Esophagus (tissue), 2 donors: ENCODE results near the gene A4GNT. TPM values are rescaled to one million over a fixed set of nuclear protein-coding genes. Genes with fewer than 3 reads are reported as not detected.

Source experiments
- H3K27ac ChIP-seq, 2 donors: one replicate each; pipeline ENCODE4 v1.5.1; 2013; ENCODE audit warnings: low read depth in 2 of 2, mild to moderate bottlenecking in 2 of 2, inconsistent platforms in 1 of 2, low read length in 1 of 2, moderate library complexity in 1 of 2
- H3K27me3 ChIP-seq, 2 donors: one replicate each; pipeline ENCODE4 v1.6.1; 2013; ENCODE audit warnings: low read length in 2 of 2, control low read depth in 1 of 2, mild to moderate bottlenecking in 1 of 2; ENCODE audit not compliant: insufficient read depth in 2 of 2, control insufficient read depth in 1 of 2
- H3K36me3 ChIP-seq, 2 donors: one replicate each; pipeline ENCODE4 v1.6.1; 2013; ENCODE audit warnings: low read length in 1 of 2; ENCODE audit not compliant: control insufficient read depth in 2 of 2, insufficient read depth in 2 of 2
- H3K4me1 ChIP-seq, 2 donors: one replicate each; pipeline ENCODE4 v1.6.1; 2013; ENCODE audit warnings: low read length in 1 of 2; ENCODE audit not compliant: control insufficient read depth in 2 of 2, insufficient read depth in 2 of 2
- H3K4me3 ChIP-seq, 2 donors: one replicate each; pipeline ENCODE4 v1.5.1; 2013; ENCODE audit warnings: low read length in 2 of 2, mild to moderate bottlenecking in 2 of 2, low read depth in 1 of 2, moderate library complexity in 1 of 2
- H3K9me3 ChIP-seq, 2 donors: one replicate each; pipeline ENCODE4 v1.6.1; 2013; ENCODE audit warnings: mild to moderate bottlenecking in 2 of 2, low read depth in 1 of 2, low read length in 1 of 2, moderate library complexity in 1 of 2; ENCODE audit not compliant: control insufficient read depth in 2 of 2, insufficient read depth in 1 of 2
- WGBS, 2 donors: extraction: QIAGEN DNeasy Blood & Tissue Kit; methylation state at CpG; one replicate each; pipeline ENCODE4 v1.1.7; 2013; 5-methylcytosine and 5-hydroxymethylcytosine counted together
- polyA plus RNA-seq, 2 donors: library from polyadenylated mRNA; stranded (reverse); fragments of 200-250 nt; gene quantifications; one replicate each; pipeline ENCODE4 v1.2.3, GENCODE V29; 2013
- donor health status: healthy with polysubstance abuse.
- donor health status: Bipolar disorder and iron deficiency.

The A4GNT gene
- polyA plus RNA-seq, 2 donors = not detected

DNA sequence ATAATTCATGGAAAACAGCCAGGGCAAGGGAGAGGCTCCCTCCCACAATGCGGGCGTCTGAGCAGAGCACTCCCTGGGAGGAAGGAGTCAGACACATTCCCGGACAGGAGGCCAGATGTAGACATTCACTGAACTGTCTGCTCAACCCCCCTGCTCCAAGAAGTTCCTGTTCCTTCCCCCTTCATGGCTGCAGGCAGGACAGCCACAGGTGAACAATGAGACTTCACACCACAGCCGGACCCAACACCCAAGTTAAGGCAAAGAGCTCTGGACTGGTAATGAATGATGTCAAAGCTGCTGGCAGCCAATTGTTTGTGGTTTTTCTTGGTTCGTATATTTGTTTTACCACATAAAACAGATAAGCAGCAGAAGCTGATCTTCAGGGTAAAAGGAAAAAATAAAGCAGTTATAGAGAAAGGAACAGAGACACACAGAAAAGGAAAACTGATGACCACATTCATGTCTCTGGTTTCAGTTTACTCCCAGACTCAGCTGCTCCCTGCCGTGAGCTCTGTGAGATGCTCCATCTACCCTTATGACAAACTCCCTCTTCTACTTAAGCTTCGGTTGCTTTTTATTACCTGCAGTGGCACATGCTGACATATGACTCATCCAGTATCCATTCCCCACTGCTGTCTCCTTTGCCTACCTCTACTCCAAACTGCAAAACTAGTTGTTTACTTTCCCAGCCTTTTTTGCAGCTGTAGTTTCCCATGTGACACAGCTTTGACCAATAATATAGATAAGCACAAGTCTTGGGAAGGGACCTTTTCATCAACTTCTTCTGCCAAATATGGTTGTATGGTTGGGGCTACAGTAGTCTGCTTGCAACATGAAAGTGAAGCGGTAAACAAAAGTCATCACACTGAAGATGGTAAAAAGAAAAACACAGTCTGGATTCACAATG, 49.9 kb downstream of the A4GNT start:
- Histone ChIP-seq H3K36me3 (peaks cover 9 to 10% of the 10 kb centered on the region in 2 donors), H3K27ac (peak overlapping the region in 1 of 2 donors; percentile 26), H3K4me3 (no peak overlapping the region), H3K9me3 (peaks cover 2 to 5% of the 10 kb centered on the region in 2 donors), H3K4me1 (peaks cover 0 to 3% of the 10 kb centered on the region in 2 donors), H3K27me3 (no peaks in the 10 kb centered on the region)
- 32 to 40% methylated on average over 8 of the region's 8 CpGs for WGBS, 2 donors

- Histone ChIP-seq H3K4me1 (peaks cover 0 to 3% of the 10 kb centered on the region in 2 donors), H3K9me3 (peaks cover 2 to 3% of the 10 kb centered on the region in 2 donors), H3K36me3 (peaks cover 7 to 13% of the 10 kb centered on the region in 2 donors), H3K4me3 (no peak overlapping the region), H3K27ac (no peak overlapping the region), H3K27me3 (no peaks in the 10 kb centered on the region)
- WGBS, 2 donors = 64 to 66% methylated on average over 5 of the region's 5 CpGs
Measured at GRCh38 chr3:138081371-138082084, 50.7 kb downstream of the A4GNT start.

DNA sequence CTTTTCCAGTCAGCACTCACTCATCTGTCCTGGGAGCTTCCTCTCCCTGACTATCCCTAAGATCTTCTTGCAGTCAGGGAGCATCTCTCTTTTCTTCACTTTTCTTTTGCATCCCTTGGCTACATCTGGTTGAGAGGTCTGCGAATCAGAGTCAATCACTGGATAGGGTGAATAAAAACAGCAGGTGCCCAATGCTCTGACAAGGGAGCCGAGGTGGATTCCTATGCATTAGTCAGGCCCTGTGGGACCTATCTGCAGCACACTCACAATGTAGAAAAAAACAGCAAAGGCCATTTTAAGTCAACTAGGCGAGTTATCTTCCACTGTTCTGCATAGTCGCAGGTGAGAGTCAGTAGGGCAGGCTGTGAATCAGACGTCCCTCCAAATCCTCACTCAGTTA, 52.3 kb downstream of the A4GNT start:
- Histone ChIP-seq H3K27ac (no peak overlapping the region), H3K4me3 (no peak overlapping the region), H3K27me3 (no peaks in the 10 kb centered on the region), H3K4me1 (peaks cover 0 to 3% of the 10 kb centered on the region in 2 donors), H3K9me3 (peaks cover 0 to 2% of the 10 kb centered on the region in 2 donors), H3K36me3 (peaks cover 6 to 13% of the 10 kb centered on the region in 2 donors)
- WGBS, 2 donors = 89% methylated on average over 5 of the region's 5 CpGs

DNA sequence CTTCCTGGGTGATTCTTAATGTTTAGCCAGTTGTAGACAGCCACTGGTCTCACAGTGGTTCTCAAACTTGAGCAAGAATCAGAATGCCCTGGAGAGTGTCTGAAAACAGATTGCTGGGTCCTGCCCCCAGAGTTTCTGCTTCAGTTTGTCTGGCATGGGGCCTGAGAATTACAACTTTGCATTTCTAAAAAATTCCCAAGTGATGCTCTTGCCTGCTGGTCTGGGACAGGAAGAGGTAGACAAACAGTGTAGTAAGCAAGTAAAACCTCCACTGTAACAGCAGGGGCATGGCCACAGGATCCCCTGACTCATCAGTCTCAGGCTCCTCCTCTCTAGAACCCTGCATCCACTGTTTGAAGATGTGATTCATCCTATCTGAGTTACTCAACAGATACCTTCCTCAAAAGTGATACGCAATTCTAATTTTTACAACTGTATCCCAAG, 53.3 kb downstream of the A4GNT start:
- Histone ChIP-seq H3K27me3 (no peaks in the 10 kb centered on the region), H3K27ac (no peak overlapping the region), H3K9me3 (peaks cover 0 to 2% of the 10 kb centered on the region in 2 donors), H3K4me1 (peaks cover 0 to 3% of the 10 kb centered on the region in 2 donors), H3K4me3 (no peak overlapping the region), H3K36me3 (peaks cover 4 to 13% of the 10 kb centered on the region in 2 donors)
- WGBS, 2 donors = 0% methylated on average over 1 of the region's 1 CpG

DNA sequence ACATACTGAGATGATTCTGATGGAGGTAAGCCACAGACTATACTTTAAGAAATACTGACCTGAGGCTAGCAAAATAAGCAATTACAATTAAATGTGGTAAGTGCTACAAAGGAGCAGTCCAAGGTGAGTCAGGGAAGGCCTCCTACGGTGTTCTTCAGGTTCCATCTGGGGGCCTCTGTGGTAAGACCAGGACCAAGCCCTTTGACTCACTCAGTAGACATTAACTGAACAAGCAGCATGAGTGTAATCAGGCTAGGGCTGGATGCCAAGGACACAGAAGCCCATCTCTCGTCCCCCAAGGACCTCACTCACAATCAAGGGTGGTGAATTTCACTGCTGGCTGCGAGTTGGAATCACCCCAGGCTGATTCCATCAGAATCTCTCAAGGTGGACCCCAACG, 54.1 kb downstream of the A4GNT start:
- Histone ChIP-seq H3K4me3 (no peak overlapping the region), H3K4me1 (peaks cover 0 to 3% of the 10 kb centered on the region in 2 donors), H3K9me3 (peaks cover 0 to 2% of the 10 kb centered on the region in 2 donors), H3K27ac (no peak overlapping the region), H3K27me3 (no peaks in the 10 kb centered on the region), H3K36me3 (peaks cover 2 to 13% of the 10 kb centered on the region in 2 donors)
- 71 to 87% methylated on average over 4 of the region's 4 CpGs for WGBS, 2 donors

Other genes with a start within 250 kb of the A4GNT start
- gene CLDN18, start 122.2 kb downstream of the A4GNT start, polyA plus RNA-seq = under 1 TPM; 0.05 to 0.61 TPM
- 1 to 10 TPM; 2.3 to 3.9 TPM for gene DZIP1L, start 16.8 kb downstream of the A4GNT start, polyA plus RNA-seq
- gene DBR1, start 42.5 kb upstream of the A4GNT start, polyA plus RNA-seq = 1 to 10 TPM; 3.6 to 6.3 TPM
- gene ARMC8, start 54.9 kb upstream of the A4GNT start, polyA plus RNA-seq = 10 to 100 TPM; 10.5 to 14.5 TPM
- under 1 TPM; 0.06 to 0.12 TPM for gene NME9, start 197.5 kb upstream of the A4GNT start, polyA plus RNA-seq
- 1 to 10 TPM; 1.2 to 2.4 TPM for gene MRAS, start 216.2 kb upstream of the A4GNT start, polyA plus RNA-seq